Endothelial cell of umbilical vein (primary cell): ENCODE data around the gene PHACTR1.

ENCODE experiments used
- CTCF ChIP-seq, 2 donors: IDR thresholded peaks; 1 replicate in 1 of 2; 2 replicates in 1 of 2; pipeline ENCODE4 v1.5.1; 2011; ENCODE audit warnings: low read length in 2 of 2, mild to moderate bottlenecking in 2 of 2, moderate library complexity in 2 of 2, control low read depth in 1 of 2, inconsistent platforms in 1 of 2, low read depth in 1 of 2; ENCODE audit not compliant: insufficient read depth in 1 of 2; ENCODE audit errors: extremely low read depth in 1 of 2
- EZH2 ChIP-seq: IDR thresholded peaks from 2 replicates; pipeline ENCODE4 v1.6.1; 2012; ENCODE audit warnings: borderline replicate concordance, low read depth, mild to moderate bottlenecking, moderate library complexity, low read length, inconsistent platforms; ENCODE audit not compliant: severe bottlenecking
- JUN ChIP-seq: IDR thresholded peaks from 2 replicates; pipeline ENCODE4 v1.6.1; 2011; ENCODE audit warnings: borderline replicate concordance, low read depth; ENCODE audit not compliant: insufficient read length, insufficient read depth
- POLR2A ChIP-seq: IDR thresholded peaks from 2 replicates; pipeline ENCODE4 v1.6.1; 2012; ENCODE audit warnings: low read depth, mild to moderate bottlenecking, control low read depth, low read length
- POLR2AphosphoS5 ChIP-seq: IDR thresholded peaks from 2 replicates; pipeline ENCODE4 v1.6.1; 2012; ENCODE audit warnings: low read depth, mild to moderate bottlenecking, control low read depth, low read length, moderate library complexity; ENCODE audit not compliant: insufficient read depth

- TF ChIP-seq CTCF (IDR thresholded peaks at IDR 0.05; ENCODE audit: extremely low read depth in 1 of 2, insufficient read depth in 1 of 2, low read depth in 1 of 2, low read length in 2 of 2) (no peak), POLR2A (no peak), JUN (no peak), POLR2AphosphoS5 (no peak), EZH2 (no peak)
Measured at GRCh38 chr6:12974551-12974950, 258.0 kb downstream of the PHACTR1 start.
